ENCODE data around the gene EWSR1. TPM values are rescaled to one million over a fixed set of nuclear protein-coding genes. Genes with fewer than 3 reads are reported as not detected.
A peak's percentile ranks its signal among the peaks of the same experiment; 100 is the strongest.

The EWSR1 gene
- total RNA-seq, 1 donor from 2014 or later = 281 TPM

DNA sequence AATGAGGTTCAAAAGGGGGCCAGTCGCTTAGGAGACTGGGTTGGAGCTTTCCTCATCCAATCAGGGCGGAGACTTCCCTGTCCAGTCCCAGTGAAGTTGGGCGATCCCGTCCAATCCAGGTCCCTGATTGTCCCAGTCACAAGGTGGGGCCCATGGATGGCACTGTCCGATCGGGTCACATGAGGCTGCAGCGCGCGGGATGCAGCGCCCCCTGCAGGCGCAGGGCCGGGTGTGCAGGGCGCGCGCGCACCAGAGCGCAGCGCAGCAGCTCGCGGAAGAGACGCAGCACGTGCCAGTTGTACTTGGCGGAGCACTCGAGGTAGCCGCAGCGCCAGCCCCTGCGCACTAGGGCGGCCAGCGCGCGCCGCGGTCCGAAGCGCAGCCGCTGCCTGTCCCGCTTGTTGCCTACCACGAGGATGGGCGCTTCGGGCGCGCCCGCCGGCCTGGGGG lies 45.1 kb downstream of the EWSR1 start:
- TF ChIP-seq EZH2 (IDR thresholded peaks at IDR 0.05) (no peak), EZH2phosphoT487 (IDR thresholded peaks at IDR 0.05) (no peak), CTCF (IDR thresholded peaks at IDR 0.05) (peak; percentile 78)
- Mint-ChIP-seq H3K27ac (no peak overlapping the region), H3K4me3 (no peak overlapping the region), H3K4me1 (peaks cover 42% of the 10 kb centered on the region), H3K9me3 (peaks cover 3% of the 10 kb centered on the region), H3K27me3 (ENCODE audit: insufficient read depth, low read depth) (peaks cover 35% of the 10 kb centered on the region), H3K36me3 (no peaks in the 10 kb centered on the region)
- Histone ChIP-seq H2AFZ (replicated peaks) (no peak overlapping the region), H3K27me3 (peaks cover 64% of the 10 kb centered on the region), H3K4me2 (no peak overlapping the region), H3K79me2 (ENCODE audit: low read depth) (no peaks in the 10 kb centered on the region), H3K36me3 (no peaks in the 10 kb centered on the region), H3K4me1 (peaks cover 11% of the 10 kb centered on the region), H3F3A (ENCODE audit: low read depth) (peaks cover 20% of the 10 kb centered on the region), H4K20me1 (ENCODE audit: low read depth) (peaks cover 31% of the 10 kb centered on the region), H3K9ac (no peak overlapping the region), H3K9me3 (ENCODE audit: low read depth) (no peaks in the 10 kb centered on the region), H3K4me3 (no peak overlapping the region), H3K27ac (no peak overlapping the region)
- peak; percentile 68 for DNase-seq (ENCODE audit: low spot score)

DNA sequence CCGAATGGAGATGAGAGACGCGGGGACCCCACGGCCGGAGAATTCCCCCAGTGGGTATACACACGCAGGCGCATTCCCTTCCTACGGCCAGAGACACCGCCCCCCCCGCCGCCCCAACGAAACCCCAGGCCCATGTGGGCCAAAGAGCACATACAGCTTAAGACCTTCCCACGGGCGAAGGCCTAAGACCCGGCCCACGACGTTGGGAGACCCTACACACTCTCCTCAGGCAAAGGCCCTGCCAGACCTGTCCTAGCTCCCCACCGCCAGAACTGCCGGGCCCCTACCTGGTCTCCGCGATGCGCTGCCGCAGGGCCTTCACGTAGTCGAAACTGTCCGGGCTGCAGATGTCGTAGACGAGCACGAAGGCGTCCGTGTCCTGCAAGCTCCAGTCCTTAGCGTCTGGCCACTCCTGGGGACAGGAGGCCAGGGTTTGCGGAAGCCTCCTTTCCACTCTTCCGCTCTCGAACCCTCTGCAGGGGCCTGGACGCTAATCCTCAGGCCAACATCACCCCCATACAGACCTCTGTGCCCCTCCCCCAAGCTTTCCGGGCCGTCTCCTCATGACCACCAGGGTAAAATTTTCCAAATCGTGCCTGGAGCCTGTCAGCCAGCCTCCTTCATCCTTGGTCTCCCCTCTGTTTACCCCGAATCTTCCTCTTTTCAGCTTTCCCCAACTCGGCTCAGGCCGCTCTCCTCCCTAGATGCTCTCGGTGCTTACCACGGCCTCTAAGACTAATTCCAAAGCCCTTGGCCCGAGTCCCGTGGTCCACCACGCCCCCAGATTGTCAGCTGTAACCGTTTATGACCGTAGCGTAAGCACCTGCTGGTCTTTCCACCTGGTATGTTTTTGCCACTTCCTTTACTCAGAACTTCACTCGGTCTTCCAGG lies 45.8 kb downstream of the EWSR1 start:
- Histone ChIP-seq H3K4me3 (no peak overlapping the region), H3K27ac (no peak overlapping the region), H4K20me1 (ENCODE audit: low read depth) (peaks cover 31% of the 10 kb centered on the region), H3K9ac (no peak overlapping the region), H3K9me3 (ENCODE audit: low read depth) (no peaks in the 10 kb centered on the region), H3K36me3 (no peaks in the 10 kb centered on the region), H3K4me2 (peak overlapping the region; percentile 83), H3K4me1 (peaks cover 11% of the 10 kb centered on the region), H3K27me3 (peaks cover 62% of the 10 kb centered on the region), H3F3A (ENCODE audit: low read depth) (peaks cover 20% of the 10 kb centered on the region), H3K79me2 (ENCODE audit: low read depth) (no peaks in the 10 kb centered on the region), H2AFZ (replicated peaks) (no peak overlapping the region)
- peaks cover 36% of the 10 kb centered on the region for H3K27me3 Mint-ChIP-seq (ENCODE audit: insufficient read depth, low read depth)
- H3K4me1 Mint-ChIP-seq = peaks cover 37% of the 10 kb centered on the region
- no peak for TF ChIP-seq EZH2phosphoT487 (IDR thresholded peaks at IDR 0.05)
- TF ChIP-seq EZH2 (IDR thresholded peaks at IDR 0.05) = no peak
- TF ChIP-seq CTCF (IDR thresholded peaks at IDR 0.05) = no peak
- DNase-seq (ENCODE audit: low spot score) = peak; percentile 21
- H3K4me3 Mint-ChIP-seq = peak overlapping the region; percentile 72
- H3K36me3 Mint-ChIP-seq = no peaks in the 10 kb centered on the region
- no peak overlapping the region for H3K27ac Mint-ChIP-seq
- peaks cover 3% of the 10 kb centered on the region for H3K9me3 Mint-ChIP-seq

GRCh38 chr22:29314537-29315285 lies 46.6 kb downstream of the EWSR1 start:
- peak; percentile 42 for DNase-seq (ENCODE audit: low spot score)
- H3K36me3 ChIP-seq = no peaks in the 10 kb centered on the region
- peaks cover 11% of the 10 kb centered on the region for H3K4me1 ChIP-seq
- peak overlapping the region; percentile 79 for H2AFZ ChIP-seq (replicated peaks)
- peaks cover 31% of the 10 kb centered on the region for H4K20me1 ChIP-seq (ENCODE audit: low read depth)
- TF ChIP-seq EZH2 (IDR thresholded peaks at IDR 0.05) = peak; percentile 84
- TF ChIP-seq CTCF (IDR thresholded peaks at IDR 0.05) = no peak
- peak; percentile 84 for TF ChIP-seq EZH2phosphoT487 (IDR thresholded peaks at IDR 0.05)
- H3K9me3 ChIP-seq (ENCODE audit: low read depth) = no peaks in the 10 kb centered on the region
- H3K9ac ChIP-seq = no peak overlapping the region
- H3K27me3 ChIP-seq = peaks cover 62% of the 10 kb centered on the region
- H3K9me3 Mint-ChIP-seq = peaks cover 3% of the 10 kb centered on the region
- peak overlapping the region; percentile 50 for H3K4me3 ChIP-seq
- peaks cover 33% of the 10 kb centered on the region for H3K4me1 Mint-ChIP-seq
- peak overlapping the region; percentile 83 for H3K4me2 ChIP-seq
- peak overlapping the region; percentile 72 for H3K4me3 Mint-ChIP-seq
- peaks cover 36% of the 10 kb centered on the region for H3K27me3 Mint-ChIP-seq (ENCODE audit: insufficient read depth, low read depth)
- no peaks in the 10 kb centered on the region for H3K79me2 ChIP-seq (ENCODE audit: low read depth)
- no peak overlapping the region for H3K27ac Mint-ChIP-seq
- no peak overlapping the region for H3K27ac ChIP-seq
- no peaks in the 10 kb centered on the region for H3K36me3 Mint-ChIP-seq
- peaks cover 20% of the 10 kb centered on the region for H3F3A ChIP-seq (ENCODE audit: low read depth)
